ACC112 (cell line): ENCODE results near the gene TERT.

Source experiments
- H2AFZ ChIP-seq: fragments of 200-600 bp; sonication (generic); one replicate; pipeline ENCODE4 v1.6.0; 2017; ENCODE audit warnings: antibody characterized with exemption, low read length; ENCODE audit not compliant: unreplicated experiment
- H3K27ac ChIP-seq: fragments of 200-600 bp; sonication (generic); 2 replicates; pipeline ENCODE4 v1.5.1; 2014; ENCODE audit warnings: low read depth, mild to moderate bottlenecking, antibody characterized with exemption, low read length, moderate library complexity
- H3K27me3 ChIP-seq: fragments of 200-600 bp; sonication (generic); 2 replicates; pipeline ENCODE4 v1.6.1; 2014; ENCODE audit warnings: mild to moderate bottlenecking, antibody characterized with exemption, low read length, moderate library complexity, mixed read lengths; ENCODE audit not compliant: insufficient read depth
- H3K36me3 ChIP-seq: fragments of 200-600 bp; sonication (generic); 2 replicates; pipeline ENCODE4 v1.6.1; 2016; ENCODE audit warnings: mild to moderate bottlenecking, antibody characterized with exemption, low read length, moderate library complexity, mixed read lengths; ENCODE audit not compliant: insufficient read depth
- H3K4me1 ChIP-seq: fragments of 200-600 bp; sonication (generic); one replicate; pipeline ENCODE4 v1.6.1; 2016; ENCODE audit warnings: low read length, mixed read lengths; ENCODE audit not compliant: insufficient read depth, unreplicated experiment, control insufficient read depth
- H3K4me3 ChIP-seq: fragments of 200-600 bp; sonication (generic); 2 replicates; pipeline ENCODE4 v1.5.1; 2014; ENCODE audit warnings: mild to moderate bottlenecking, low read depth, low read length
- H3K79me2 ChIP-seq: fragments of 200-600 bp; sonication (generic); one replicate; pipeline ENCODE4 v1.6.0; 2016; ENCODE audit warnings: low read length; ENCODE audit not compliant: control insufficient read depth, unreplicated experiment, insufficient read depth

Gene TERT

DNA sequence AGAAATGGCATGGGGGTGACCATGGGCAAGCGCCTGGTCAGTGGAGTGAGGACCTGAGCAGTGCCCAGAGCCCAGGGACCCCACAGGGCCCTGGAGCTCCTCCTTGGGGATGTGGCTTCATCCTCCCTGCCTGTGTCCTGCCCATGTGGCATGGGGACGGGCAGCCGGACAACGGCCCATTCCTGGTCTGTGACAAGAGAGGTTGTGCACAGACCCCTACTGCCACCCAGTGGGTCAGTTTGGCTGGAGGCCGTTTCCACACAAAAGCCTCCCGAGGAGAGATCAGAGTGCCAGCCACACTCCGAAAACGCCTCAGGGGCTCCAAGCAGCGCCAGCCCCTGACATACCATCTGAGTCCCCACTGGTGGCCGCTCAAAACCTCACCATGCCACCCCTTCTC lies 49.9 kb downstream of the TERT start:
- H3K27ac ChIP-seq = no peak overlapping the region
- H2AFZ ChIP-seq = no peak overlapping the region
- H3K4me1 ChIP-seq = no peaks in the 10 kb centered on the region
- no peaks in the 10 kb centered on the region for H3K36me3 ChIP-seq
- H3K27me3 ChIP-seq = peaks cover 72% of the 10 kb centered on the region
- H3K79me2 ChIP-seq = no peaks in the 10 kb centered on the region
- H3K4me3 ChIP-seq = no peak overlapping the region

DNA sequence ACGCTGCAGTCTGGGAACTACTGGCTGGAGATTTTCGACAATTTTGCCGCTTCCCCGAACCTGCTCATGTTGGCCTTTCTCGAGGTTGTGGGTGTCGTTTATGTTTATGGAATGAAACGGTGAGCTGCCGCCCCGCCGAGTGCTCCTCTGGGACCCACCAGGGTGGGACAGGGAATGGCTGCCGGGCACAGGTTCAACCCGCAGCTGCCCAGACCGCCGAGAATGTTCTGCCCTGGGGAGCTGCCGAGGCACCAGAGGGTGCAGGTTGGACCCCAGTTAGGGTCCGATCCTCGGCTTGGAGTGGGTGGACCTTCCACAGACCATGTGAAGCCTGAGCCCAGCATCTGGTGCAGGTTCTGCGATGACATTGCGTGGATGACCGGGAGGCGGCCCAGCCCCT lies 50.6 kb downstream of the TERT start:
- no peak overlapping the region for H3K27ac ChIP-seq
- peaks cover 64% of the 10 kb centered on the region for H3K27me3 ChIP-seq

DNA sequence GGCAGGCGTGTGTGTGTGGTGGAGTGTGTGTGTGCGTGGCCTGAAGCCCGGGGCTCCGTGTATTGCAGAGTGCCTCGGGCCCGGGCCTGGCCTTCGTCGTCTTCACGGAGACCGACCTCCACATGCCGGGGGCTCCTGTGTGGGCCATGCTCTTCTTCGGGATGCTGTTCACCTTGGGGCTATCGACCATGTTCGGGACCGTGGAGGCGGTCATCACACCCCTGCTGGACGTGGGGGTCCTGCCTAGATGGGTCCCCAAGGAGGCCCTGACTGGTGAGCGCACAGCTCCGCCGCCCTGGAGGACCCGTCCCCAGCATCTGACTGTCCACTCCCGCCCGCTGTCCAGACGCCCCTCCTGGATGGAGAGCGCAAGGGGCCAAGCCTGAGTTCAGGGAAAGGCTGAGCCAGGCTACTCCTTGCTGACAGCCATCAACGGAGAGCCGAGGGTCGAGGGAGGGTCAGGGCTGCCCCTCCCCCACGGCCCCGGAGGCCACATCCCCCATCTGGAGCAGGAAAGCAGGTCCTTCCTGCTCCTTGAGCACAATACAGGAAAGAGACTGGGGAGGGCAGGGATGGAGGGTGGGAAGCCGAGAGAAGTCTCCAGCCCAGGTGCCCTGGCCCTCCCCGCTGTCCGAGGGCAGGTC lies 51.3 kb downstream of the TERT start:
- Histone ChIP-seq H3K4me1 (no peaks in the 10 kb centered on the region), H3K79me2 (no peaks in the 10 kb centered on the region), H3K27me3 (peaks cover 59% of the 10 kb centered on the region), H3K4me3 (no peak overlapping the region), H2AFZ (no peak overlapping the region), H3K27ac (no peak overlapping the region), H3K36me3 (no peaks in the 10 kb centered on the region)

More for the DNA sequence above, 50.6 kb downstream of the TERT start:
- no peaks in the 10 kb centered on the region for H3K4me1 ChIP-seq
- no peaks in the 10 kb centered on the region for H3K79me2 ChIP-seq
- H3K4me3 ChIP-seq = no peak overlapping the region
- H3K36me3 ChIP-seq = no peaks in the 10 kb centered on the region
- no peak overlapping the region for H2AFZ ChIP-seq

DNA sequence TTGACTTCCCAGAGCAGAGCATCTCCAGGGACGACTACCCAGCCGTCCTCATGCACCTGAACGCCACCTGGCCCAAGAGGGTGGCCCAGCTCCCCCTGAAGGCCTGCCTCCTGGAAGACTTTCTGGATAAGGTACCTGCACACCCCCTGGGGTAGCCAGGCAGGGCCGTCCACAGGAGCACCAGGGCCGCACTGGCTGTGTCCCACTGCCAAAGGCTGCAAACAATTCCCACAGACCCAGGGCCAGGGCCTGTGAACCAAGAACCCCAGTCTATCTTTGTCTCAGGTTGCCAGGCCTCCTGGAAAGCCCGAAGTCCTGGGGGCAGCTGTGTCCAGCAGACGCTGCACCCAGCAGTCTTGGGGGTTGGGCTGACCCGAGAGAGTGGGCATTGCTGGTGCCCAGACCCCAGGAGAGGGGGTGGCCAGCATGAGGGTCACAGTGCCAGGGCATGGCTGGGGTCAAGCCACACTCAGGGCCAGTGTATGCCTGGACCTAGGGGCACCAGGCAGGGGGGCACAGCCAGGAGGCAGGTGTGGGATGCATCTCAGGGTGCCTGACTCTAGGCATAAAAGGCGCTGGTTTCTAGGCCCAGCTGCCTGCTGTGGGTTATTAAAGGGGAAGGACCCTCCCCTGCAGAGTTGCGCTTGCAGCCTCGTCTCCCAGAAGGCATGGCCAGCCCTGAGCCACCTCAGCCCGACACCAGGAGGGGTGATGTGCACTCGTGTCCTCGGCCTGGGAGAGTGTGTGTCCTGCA lies 52.0 kb downstream of the TERT start:
- Histone ChIP-seq H2AFZ (no peak overlapping the region), H3K4me1 (no peaks in the 10 kb centered on the region), H3K27me3 (peaks cover 57% of the 10 kb centered on the region), H3K79me2 (no peaks in the 10 kb centered on the region), H3K36me3 (no peaks in the 10 kb centered on the region), H3K4me3 (no peak overlapping the region), H3K27ac (no peak overlapping the region)

DNA sequence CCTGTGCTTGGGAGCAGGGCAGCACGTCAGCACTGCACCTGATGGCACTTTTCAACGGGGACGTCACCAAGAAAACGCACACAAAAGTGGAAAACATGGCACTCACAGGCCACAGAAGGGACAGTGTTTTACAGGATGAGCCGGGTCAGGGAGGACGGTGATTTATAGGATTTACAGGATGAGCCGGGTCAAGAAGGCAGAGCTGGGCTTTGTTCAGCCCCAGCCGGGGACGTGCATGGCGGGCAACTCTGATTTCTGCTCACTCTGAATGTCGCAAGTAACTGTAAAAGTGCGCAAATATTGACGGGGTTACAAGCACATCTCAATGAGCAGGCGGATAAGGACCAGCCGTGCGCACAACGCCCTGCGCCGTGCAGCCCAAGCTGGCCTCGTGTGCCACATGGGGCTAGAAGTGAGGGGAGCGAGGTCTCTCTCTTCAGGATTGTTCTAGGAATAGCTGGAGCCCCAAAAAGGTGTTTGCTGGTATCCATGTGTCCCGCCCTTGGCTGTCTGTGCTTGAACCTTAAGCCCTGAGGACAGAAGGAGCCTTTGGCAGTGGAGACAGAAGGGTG lies 53.3 kb downstream of the TERT start:
- no peaks in the 10 kb centered on the region for H3K36me3 ChIP-seq
- no peaks in the 10 kb centered on the region for H3K79me2 ChIP-seq
- H3K4me1 ChIP-seq = no peaks in the 10 kb centered on the region
- no peak overlapping the region for H3K27ac ChIP-seq
- no peak overlapping the region for H2AFZ ChIP-seq
- H3K27me3 ChIP-seq = peaks cover 45% of the 10 kb centered on the region
- H3K4me3 ChIP-seq = no peak overlapping the region

DNA sequence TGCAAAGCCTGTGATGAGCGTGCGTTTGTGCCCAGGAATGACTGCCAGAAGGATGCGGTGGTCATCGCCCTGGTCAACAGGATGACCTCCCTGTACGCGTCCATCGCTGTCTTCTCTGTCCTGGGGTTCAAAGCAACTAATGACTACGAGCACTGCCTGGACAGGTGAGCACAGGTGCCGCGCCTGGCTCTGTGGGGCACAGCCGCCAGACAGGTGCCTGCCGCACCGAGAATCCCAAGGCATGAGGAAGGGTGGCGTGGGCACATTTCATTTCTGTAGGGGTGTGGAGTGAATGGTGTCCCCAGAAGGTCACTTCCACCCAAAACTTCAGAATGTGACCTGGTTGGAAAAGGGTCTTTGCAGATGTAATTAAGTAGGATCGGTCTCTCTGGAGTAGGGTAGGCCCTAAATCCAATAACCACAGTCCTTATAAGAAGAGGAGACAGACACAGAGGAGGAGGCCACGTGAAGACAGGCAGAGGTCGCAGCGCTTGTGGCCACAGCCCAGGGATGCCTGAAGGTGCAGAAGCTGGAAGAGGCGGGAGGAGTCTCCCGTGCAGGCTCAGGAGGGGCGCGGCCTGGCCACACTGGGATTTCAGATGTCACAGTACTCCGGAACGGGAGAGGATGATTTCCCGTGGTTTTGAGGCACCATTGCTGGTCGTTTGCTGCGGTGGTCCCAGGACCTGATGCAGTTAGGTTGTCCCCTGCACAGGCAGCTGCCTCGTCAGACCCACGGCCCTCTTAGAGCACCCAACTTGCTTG lies 54.2 kb downstream of the TERT start:
- peaks cover 40% of the 10 kb centered on the region for H3K27me3 ChIP-seq
- no peaks in the 10 kb centered on the region for H3K4me1 ChIP-seq
- H2AFZ ChIP-seq = no peak overlapping the region
- H3K36me3 ChIP-seq = no peaks in the 10 kb centered on the region
- H3K4me3 ChIP-seq = no peak overlapping the region
- no peak overlapping the region for H3K27ac ChIP-seq
- no peaks in the 10 kb centered on the region for H3K79me2 ChIP-seq

DNA sequence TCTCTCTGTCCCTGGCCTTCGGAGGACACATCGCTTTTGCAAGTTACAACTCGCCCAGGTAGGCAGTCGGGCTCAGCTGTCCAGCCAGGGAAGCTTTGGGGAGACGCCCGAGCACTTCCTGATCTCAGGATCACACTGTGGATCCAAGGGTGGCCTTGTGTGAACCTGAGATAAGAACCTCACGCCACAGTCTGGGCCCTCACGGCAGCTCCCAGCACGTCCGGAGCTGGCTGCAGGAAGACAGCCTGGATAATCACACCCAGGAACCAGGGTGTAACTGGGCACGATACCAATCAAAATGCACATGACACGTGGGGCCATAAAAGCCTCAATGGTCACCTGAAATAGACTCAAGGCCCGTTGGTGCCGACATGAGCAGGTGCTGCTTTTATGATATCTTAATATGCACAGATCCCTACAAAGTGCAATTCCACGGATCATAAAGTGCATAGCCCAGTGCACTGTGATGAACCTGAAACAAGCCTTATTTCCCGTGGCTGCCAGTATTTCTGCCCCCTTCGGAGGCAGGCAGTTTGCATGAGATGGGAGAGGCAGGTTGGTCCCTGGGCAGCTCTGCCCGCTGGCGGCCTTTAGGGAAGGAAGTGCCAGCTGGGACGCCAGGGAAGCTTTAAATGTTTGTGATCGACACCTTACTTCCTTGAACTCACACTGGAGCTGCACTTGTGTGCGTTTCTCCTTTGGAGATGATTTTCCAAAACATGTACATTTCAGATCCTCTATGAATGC lies 55.2 kb downstream of the TERT start:
- Histone ChIP-seq H3K4me3 (no peak overlapping the region), H3K4me1 (no peaks in the 10 kb centered on the region), H3K27me3 (peaks cover 31% of the 10 kb centered on the region), H3K27ac (no peak overlapping the region), H2AFZ (no peak overlapping the region), H3K79me2 (no peaks in the 10 kb centered on the region), H3K36me3 (no peaks in the 10 kb centered on the region)

DNA sequence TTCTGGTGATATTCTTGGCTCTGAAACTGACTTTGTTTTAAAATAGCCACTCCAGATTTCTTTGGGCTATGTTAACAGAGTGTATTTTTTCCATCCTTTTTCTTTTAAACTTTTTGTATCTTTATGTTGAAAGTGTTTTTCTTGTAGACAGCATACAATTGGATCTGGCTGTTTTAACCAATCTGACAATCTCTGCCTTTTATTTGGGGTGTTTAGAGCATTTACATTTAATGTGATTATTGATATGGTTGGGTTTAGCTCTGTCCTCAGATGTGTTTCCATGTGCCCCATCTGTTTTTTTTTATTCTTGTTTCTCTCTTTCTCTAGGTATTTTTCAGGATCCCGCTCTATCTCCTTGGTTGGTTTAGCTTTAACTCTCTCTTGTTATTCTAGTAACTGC lies 59.0 kb downstream of the TERT start:
- H3K79me2 ChIP-seq = no peaks in the 10 kb centered on the region
- no peaks in the 10 kb centered on the region for H3K36me3 ChIP-seq
- no peaks in the 10 kb centered on the region for H3K4me1 ChIP-seq
- peaks cover 11% of the 10 kb centered on the region; the same call in 1 of the 2 replicates for H3K27me3 ChIP-seq
- H3K4me3 ChIP-seq = no peak overlapping the region
- H3K27ac ChIP-seq = no peak overlapping the region
- no peak overlapping the region for H2AFZ ChIP-seq

DNA sequence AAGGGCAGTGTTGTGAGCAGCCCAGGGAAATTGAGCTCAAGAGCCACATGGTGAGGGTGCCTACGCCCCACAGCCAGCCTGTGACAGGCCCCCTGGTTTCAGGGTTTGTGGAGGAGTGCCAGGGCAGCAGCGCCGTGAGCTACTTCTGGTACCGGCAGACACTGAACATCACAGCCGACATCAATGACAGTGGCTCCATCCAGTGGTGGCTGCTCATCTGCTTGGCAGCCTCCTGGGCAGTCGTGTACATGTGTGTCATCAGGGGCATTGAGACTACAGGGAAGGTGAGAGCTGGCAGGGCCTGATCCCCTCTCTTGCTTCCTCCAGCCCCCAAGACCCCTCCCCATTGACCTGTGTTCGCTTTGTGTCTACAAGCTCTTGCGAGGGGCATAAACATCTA lies 59.5 kb downstream of the TERT start:
- Histone ChIP-seq H3K4me1 (no peaks in the 10 kb centered on the region), H3K27me3 (0 out of 2 replicates have a peak, but pooled peaks cover 7% of the 10 kb centered on the region), H2AFZ (no peak overlapping the region), H3K79me2 (no peaks in the 10 kb centered on the region), H3K36me3 (no peaks in the 10 kb centered on the region), H3K4me3 (no peak overlapping the region), H3K27ac (no peak overlapping the region)

DNA sequence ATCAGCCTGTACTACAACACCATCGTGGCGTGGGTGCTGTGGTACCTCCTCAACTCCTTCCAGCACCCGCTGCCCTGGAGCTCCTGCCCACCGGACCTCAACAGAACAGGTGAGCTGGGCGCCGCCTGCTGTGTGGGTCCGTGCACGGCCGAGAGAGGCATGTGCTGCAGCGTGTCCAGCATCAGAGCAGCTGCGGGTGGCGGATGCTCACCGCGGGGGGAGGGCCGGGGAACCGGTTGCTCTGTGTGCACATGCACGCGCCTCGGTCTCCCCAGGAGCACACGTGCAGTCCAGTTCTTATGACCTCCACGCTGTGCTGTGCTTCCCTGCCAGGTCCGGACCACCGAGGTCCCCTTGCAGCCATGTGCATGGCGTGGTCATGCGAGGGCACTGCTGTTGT lies 62.1 kb downstream of the TERT start:
- Histone ChIP-seq H3K36me3 (no peaks in the 10 kb centered on the region), H3K79me2 (no peaks in the 10 kb centered on the region), H2AFZ (no peak overlapping the region), H3K4me1 (no peaks in the 10 kb centered on the region), H3K27me3 (peaks cover 16% of the 10 kb centered on the region; the same call in 1 of the 2 replicates), H3K27ac (no peak overlapping the region), H3K4me3 (no peak overlapping the region)
